Fibroblast of the aortic adventitia (primary cell): ENCODE data around the gene WNK2. TPM values are rescaled to one million over a fixed set of nuclear protein-coding genes. Genes with fewer than 3 reads are reported as not detected.
A peak's percentile ranks its signal among the peaks of the same experiment; 100 is the strongest.

Experiments used
- DNase-seq: peaks from one replicate; pipeline ENCODE4 v3.0.0-alpha.2; 2010; ENCODE audit warnings: low read depth
- H3K4me3 ChIP-seq: 2 replicates; pipeline ENCODE4 v1.5.1; 2011; ENCODE audit warnings: low read depth, mild to moderate bottlenecking, control low read depth, low read length, moderate library complexity
- total RNA-seq: library from RNA; depleted of rRNA; stranded (reverse); fragments of >200 nt; gene quantifications from 2 replicates; pipeline ENCODE4 v1.2.3, GENCODE V29; 2012; ENCODE audit warnings: low replicate concordance
- TF ChIP-seq, protein P1 (sequence below): IDR thresholded peaks from 2 replicates; pipeline ENCODE4 v1.5.1; 2011; ENCODE audit warnings: mild to moderate bottlenecking, low read length, control low read depth, inconsistent platforms; ENCODE audit not compliant: insufficient read depth

Gene WNK2
- total RNA-seq, 1 donor: not detected

DNA sequence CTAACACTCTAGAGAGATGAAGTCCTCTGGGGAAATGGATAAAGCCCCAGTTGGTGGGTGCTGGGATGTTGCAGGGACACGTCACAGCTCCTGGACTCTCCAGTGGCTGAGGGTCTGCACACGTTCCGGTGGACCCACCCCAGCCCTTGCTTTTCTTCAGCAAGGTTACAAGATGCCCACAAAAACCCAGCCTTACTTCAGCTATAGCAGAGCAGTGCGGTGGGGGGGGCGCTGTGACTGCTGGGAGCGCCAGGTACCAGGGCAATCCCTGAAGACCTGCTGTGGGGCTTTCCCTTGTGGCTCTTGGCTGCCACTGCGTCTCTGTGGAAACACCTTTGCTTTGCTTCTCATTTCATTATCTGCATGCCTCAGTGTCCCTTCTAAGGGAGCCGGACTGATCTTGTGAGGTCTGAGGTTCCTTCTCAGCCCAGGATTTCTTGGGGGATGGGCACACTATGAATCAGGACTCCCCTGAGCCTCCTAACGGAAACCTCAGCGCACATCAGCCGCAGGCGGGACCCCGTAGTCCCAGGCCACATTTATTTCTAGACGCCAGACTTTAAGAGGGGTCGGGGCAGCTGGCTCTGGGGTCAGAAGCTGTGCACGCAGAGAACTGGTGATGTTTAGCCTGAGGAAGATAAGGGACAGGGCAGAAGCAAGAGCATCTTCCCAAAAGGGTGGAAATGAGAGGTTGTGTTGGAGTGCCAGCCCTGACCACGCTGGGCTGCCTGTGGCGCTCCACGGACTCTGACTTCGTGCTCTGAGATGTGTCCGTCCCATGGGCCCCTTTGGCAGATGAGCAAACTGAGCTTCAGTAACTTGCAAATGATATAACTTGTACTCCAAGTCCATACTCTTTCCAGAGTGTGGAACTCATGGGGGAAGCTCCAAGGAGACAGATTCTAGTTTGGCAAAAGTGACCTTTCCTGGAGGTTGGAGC, 106.8 kb downstream of the WNK2 start:
- H3K4me3 ChIP-seq: no peak overlapping the region
- TF ChIP-seq, protein P1, sequence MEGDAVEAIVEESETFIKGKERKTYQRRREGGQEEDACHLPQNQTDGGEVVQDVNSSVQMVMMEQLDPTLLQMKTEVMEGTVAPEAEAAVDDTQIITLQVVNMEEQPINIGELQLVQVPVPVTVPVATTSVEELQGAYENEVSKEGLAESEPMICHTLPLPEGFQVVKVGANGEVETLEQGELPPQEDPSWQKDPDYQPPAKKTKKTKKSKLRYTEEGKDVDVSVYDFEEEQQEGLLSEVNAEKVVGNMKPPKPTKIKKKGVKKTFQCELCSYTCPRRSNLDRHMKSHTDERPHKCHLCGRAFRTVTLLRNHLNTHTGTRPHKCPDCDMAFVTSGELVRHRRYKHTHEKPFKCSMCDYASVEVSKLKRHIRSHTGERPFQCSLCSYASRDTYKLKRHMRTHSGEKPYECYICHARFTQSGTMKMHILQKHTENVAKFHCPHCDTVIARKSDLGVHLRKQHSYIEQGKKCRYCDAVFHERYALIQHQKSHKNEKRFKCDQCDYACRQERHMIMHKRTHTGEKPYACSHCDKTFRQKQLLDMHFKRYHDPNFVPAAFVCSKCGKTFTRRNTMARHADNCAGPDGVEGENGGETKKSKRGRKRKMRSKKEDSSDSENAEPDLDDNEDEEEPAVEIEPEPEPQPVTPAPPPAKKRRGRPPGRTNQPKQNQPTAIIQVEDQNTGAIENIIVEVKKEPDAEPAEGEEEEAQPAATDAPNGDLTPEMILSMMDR: no peak
- no peak for DNase-seq

- TF ChIP-seq, protein P1: no peak
- DNase-seq: no peak
- no peak overlapping the region for H3K4me3 ChIP-seq
These were observed 107.8 kb downstream of the WNK2 start for GRCh38 chr9:93291536-93292287.

GRCh38 chr9:93292288-93292615, 108.3 kb downstream of the WNK2 start:
- no peak overlapping the region for H3K4me3 ChIP-seq
- DNase-seq: no peak
- TF ChIP-seq, protein P1: no peak

DNA sequence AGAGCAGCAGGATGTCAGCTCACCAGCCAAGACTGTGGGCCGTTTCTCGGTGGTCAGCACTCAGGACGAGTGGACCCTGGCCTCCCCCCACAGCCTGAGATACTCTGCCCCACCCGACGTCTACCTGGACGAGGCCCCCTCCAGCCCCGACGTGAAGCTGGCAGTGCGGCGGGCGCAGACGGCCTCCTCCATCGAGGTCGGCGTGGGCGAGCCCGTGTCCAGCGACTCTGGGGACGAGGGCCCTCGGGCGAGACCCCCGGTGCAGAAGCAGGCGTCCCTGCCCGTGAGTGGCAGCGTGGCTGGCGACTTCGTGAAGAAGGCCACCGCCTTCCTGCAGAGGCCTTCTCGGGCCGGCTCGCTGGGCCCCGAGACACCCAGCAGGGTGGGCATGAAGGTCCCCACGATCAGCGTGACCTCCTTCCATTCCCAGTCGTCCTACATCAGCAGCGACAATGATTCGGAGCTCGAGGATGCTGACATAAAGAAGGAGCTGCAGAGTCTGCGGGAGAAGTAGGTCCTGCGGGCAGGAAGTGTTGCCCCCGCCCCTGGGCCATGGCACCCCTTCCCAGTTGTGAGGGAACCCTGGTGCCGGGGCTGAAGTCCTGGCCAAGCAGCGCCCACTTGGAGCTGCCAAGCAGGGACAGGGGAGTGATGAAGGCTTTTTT, 108.9 kb downstream of the WNK2 start:
- TF ChIP-seq, protein P1: no peak
- DNase-seq: no peak
- H3K4me3 ChIP-seq: no peak overlapping the region

- DNase-seq: no peak
- TF ChIP-seq, protein P1: no peak
- H3K4me3 ChIP-seq: no peak overlapping the region
These were observed 110.1 kb downstream of the WNK2 start for GRCh38 chr9:93294011-93294410.

DNA sequence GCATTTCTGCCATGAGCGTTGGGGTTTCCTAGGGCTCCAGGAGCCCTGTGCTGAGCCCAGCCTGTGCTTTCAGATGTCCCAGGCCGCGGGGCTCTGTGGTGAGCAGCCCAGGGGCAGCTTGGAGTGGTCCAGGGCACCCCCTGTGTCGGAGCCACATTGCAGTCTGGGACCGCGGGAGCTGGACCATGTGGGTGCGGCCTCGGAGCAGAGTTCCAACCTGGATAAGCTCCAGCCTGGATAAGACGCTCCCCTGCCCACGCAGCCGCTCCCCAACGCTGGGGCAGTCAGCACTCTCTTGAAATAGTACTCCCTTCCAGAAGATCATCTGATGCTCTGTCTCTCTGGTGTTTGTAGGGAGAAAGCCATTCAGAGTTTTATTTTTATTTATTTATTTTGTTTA, 111.1 kb downstream of the WNK2 start:
- DNase-seq: peak; percentile 3
- no peak overlapping the region for H3K4me3 ChIP-seq

More for the DNA sequence above, 111.1 kb downstream of the WNK2 start:
- TF ChIP-seq, protein P1: no peak
